Smooth muscle cell (in vitro differentiated cells): ENCODE results near the gene BBS9. TPM values are rescaled to one million over a fixed set of nuclear protein-coding genes. Genes with fewer than 3 reads are reported as not detected.

ENCODE experiments used
- DNase-seq: peaks from one replicate; lab custom pipeline; 2025; ENCODE audit not compliant: unreplicated experiment; lab: John Stamatoyannopoulos, UW
- H2AFZ ChIP-seq: fragments of 200-600 bp; sonication (generic); 2 replicates; pipeline ENCODE4 v1.6.0; 2016; ENCODE audit warnings: antibody characterized with exemption, low read depth, mild to moderate bottlenecking
- H3F3A ChIP-seq: fragments of 200-600 bp; sonication (generic); 2 replicates; pipeline ENCODE4 v1.6.0; 2017; ENCODE audit warnings: antibody characterized with exemption, low read depth
- H3K27ac ChIP-seq: fragments of 200-600 bp; sonication (generic); 2 replicates; pipeline ENCODE4 v1.5.1; 2016; ENCODE audit warnings: low read depth, mild to moderate bottlenecking
- H3K27me3 ChIP-seq: fragments of 200-600 bp; sonication (generic); 2 replicates; pipeline ENCODE4 v1.6.1; 2016; ENCODE audit warnings: low read depth, mild to moderate bottlenecking
- H3K36me3 ChIP-seq: fragments of 200-600 bp; sonication (generic); 2 replicates; pipeline ENCODE4 v1.5.1; 2016; ENCODE audit warnings: low read depth
- H3K4me1 ChIP-seq: fragments of 200-600 bp; sonication (generic); 2 replicates; pipeline ENCODE4 v1.5.1; 2016; ENCODE audit warnings: low read depth
- H3K4me2 ChIP-seq: fragments of 200-600 bp; sonication (generic); 2 replicates; pipeline ENCODE4 v1.6.0; 2016; ENCODE audit warnings: mild to moderate bottlenecking
- H3K4me3 ChIP-seq: fragments of 200-600 bp; sonication (generic); 2 replicates; pipeline ENCODE4 v1.5.1; 2016; ENCODE audit warnings: mild to moderate bottlenecking
- H3K79me2 ChIP-seq: fragments of 200-600 bp; sonication (generic); 2 replicates; pipeline ENCODE4 v1.6.0; 2016; ENCODE audit warnings: low read depth, mild to moderate bottlenecking
- H3K9ac ChIP-seq: fragments of 200-600 bp; sonication (generic); 2 replicates; pipeline ENCODE4 v1.6.0; 2016; ENCODE audit warnings: low read depth
- H3K9me3 ChIP-seq: fragments of 200-600 bp; sonication (generic); replicated peaks from 2 replicates; pipeline ENCODE4 v1.5.1; 2016; ENCODE audit warnings: low read depth
- H4K20me1 ChIP-seq: fragments of 200-600 bp; sonication (generic); 2 replicates; pipeline ENCODE4 v1.6.0; 2016; ENCODE audit warnings: low read depth
- CTCF ChIP-seq: fragments of 200-600 bp; sonication (generic); IDR thresholded peaks from 2 replicates; pipeline ENCODE4 v1.5.1; 2017; ENCODE audit warnings: borderline replicate concordance, mild to moderate bottlenecking, antibody characterized with exemption; ENCODE audit not compliant: insufficient read depth, poor library complexity, severe bottlenecking
- WGBS: methylation state at CpG from one replicate; pipeline ENCODE4 v1.1.7; 2016; ENCODE audit warnings: low lambda C conversion rate; 5-methylcytosine and 5-hydroxymethylcytosine counted together
- polyA plus RNA-seq: library from polyadenylated mRNA; unstranded; fragments of >200 nt; fragmentation: Nextera tagmentation; extraction: Ambion mirVana; gene quantifications from 2 replicates; pipeline ENCODE4 v1.2.1, GENCODE V29; 2016
- total RNA-seq: library from RNA; depleted of rRNA; stranded (reverse); fragments of >200 nt; gene quantifications from 2 replicates; pipeline ENCODE4 v1.2.3, GENCODE V29; 2014

BBS9 gene
- total and polyA plus RNA-seq, 2 experiments from 2014 or later = 12.8 to 19.6 TPM

DNA sequence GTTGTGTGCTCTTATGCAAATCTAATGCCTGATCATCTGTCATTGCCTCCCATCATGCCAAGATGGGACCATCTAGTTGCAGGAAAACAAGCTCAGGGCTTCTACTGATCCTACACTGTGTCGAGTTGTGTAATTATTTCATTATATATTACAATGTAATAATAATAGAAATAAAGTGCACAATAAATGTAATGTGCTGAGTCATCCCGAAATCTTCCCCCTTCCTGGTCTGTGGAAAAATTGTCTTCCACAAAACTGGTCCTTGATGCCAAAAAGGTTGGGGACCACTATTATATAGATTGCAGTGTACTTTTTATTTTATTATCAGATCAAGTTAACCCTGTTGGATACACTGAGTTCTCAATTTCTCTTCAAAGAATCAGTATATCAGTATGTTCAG, 50.2 kb downstream of the BBS9 start:
- H3K27me3 ChIP-seq = no peaks in the 10 kb centered on the region
- no peak for TF ChIP-seq CTCF
- H3K9me3 ChIP-seq = no peaks in the 10 kb centered on the region
- 98% methylated on average over 2 of the region's 2 CpGs for WGBS
- H3K4me3 ChIP-seq = no peak overlapping the region
- H4K20me1 ChIP-seq = no peaks in the 10 kb centered on the region
- no peak overlapping the region for H2AFZ ChIP-seq
- H3K79me2 ChIP-seq = no peaks in the 10 kb centered on the region
- H3K27ac ChIP-seq = no peak overlapping the region
- no peaks in the 10 kb centered on the region for H3F3A ChIP-seq
- H3K36me3 ChIP-seq = no peaks in the 10 kb centered on the region
- no peak for DNase-seq
- H3K4me1 ChIP-seq = peaks cover 4% of the 10 kb centered on the region
- H3K4me2 ChIP-seq = no peak overlapping the region
- no peak overlapping the region for H3K9ac ChIP-seq

DNA sequence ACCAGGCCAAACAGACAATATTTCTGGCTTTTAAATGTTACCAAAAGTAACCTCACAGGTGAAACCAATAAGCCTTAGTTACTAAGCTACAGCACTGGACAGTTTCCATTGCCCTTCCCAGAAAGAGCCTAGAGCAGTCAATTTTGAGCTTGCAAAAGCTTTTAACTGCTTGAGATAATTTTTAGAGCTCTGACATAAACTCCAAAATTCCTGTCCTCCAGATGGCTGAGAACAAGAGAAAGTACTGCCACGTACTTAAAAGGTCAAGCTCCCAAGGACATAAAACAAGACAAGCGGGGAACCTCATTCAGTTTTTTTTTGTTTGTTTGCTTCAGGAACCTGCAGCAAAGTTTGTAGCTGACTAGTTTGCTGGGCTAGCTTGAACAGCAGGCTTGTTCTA, 54.1 kb downstream of the BBS9 start:
- Histone ChIP-seq H3K9me3 (no peaks in the 10 kb centered on the region), H3K27ac (no peak overlapping the region), H3K27me3 (no peaks in the 10 kb centered on the region), H4K20me1 (peaks cover 4% of the 10 kb centered on the region), H3F3A (no peaks in the 10 kb centered on the region), H3K4me1 (peaks cover 11% of the 10 kb centered on the region), H3K9ac (no peak overlapping the region), H3K4me3 (no peak overlapping the region), H3K4me2 (no peak overlapping the region), H2AFZ (no peak overlapping the region), H3K79me2 (no peaks in the 10 kb centered on the region), H3K36me3 (no peaks in the 10 kb centered on the region)
- TF ChIP-seq CTCF = no peak
- no peak for DNase-seq
- WGBS = 25% methylated on average over 2 of the region's 2 CpGs

GRCh38 chr7:33184828-33185227, 55.5 kb downstream of the BBS9 start:
- H3K4me2 ChIP-seq = no peak overlapping the region
- H3K79me2 ChIP-seq = no peaks in the 10 kb centered on the region
- DNase-seq = no peak
- no peak overlapping the region for H3K9ac ChIP-seq
- no peaks in the 10 kb centered on the region for H3K9me3 ChIP-seq
- H3K4me1 ChIP-seq = peaks cover 11% of the 10 kb centered on the region
- H3K27me3 ChIP-seq = no peaks in the 10 kb centered on the region
- 100% methylated on average over 1 of the region's 1 CpG for WGBS
- peaks cover 4% of the 10 kb centered on the region for H4K20me1 ChIP-seq
- H2AFZ ChIP-seq = no peak overlapping the region
- H3F3A ChIP-seq = no peaks in the 10 kb centered on the region
- no peak for TF ChIP-seq CTCF
- H3K4me3 ChIP-seq = no peak overlapping the region
- no peaks in the 10 kb centered on the region for H3K36me3 ChIP-seq
- H3K27ac ChIP-seq = no peak overlapping the region

DNA sequence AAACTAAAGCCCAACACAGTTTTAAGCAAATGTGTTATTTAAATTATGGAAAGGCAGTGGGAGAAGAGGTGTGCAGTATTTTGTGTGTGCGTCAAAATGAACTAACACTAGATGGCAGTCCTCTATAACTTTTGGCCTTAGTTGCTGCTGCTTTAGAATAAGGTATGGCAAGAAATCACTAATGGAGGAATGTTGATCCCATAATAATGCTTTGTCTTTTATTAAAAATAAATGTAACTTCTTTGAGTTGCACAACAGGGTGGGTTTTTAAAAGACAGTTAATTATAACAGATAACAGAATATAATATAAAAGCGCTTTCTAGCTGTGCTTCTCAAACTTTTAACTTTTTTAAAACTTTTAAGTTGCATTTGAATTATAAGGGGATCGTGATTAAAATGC, 56.4 kb downstream of the BBS9 start:
- Histone ChIP-seq H3K79me2 (no peaks in the 10 kb centered on the region), H2AFZ (no peak overlapping the region), H3F3A (no peaks in the 10 kb centered on the region), H3K9me3 (no peaks in the 10 kb centered on the region), H3K4me3 (no peak overlapping the region), H3K27ac (no peak overlapping the region), H3K9ac (no peak overlapping the region), H3K4me1 (peaks cover 11% of the 10 kb centered on the region), H3K27me3 (no peaks in the 10 kb centered on the region), H4K20me1 (peaks cover 4% of the 10 kb centered on the region), H3K4me2 (peak overlapping the region; percentile 48), H3K36me3 (no peaks in the 10 kb centered on the region)
- WGBS = 42% methylated on average over 3 of the region's 3 CpGs
- no peak for DNase-seq
- peak; percentile 71 for TF ChIP-seq CTCF
